ENCODE data around the gene NDOR1. TPM values are rescaled to one million over a fixed set of nuclear protein-coding genes. Genes with fewer than 3 reads are reported as not detected.

Gene NDOR1
- total and polyA plus RNA-seq, 2 of the 8 experiments (the other 6 are each of a cell fraction or from before 2014, with no cell fraction given) = 25.7 to 32.3 TPM

DNA sequence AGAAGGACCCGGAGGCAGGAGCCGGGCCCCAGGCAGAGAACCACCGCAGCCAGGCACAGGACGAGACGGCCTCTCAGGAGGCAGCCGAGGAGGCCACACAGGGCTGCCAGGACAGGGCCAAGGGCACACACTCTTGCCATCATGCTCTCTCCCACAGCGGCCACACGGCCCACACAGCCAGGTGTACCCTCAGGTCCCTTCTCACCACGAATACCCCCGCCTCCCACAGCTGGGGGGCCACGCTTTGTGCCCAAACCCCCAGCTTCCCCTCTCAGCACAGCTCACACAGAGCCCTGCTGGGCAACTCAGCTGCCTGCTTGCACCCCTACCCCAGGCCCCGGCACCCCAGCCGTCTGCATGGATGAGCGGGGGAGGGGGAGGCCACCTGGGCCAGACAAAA lies 11.7 kb upstream of the NDOR1 start (continued):
- TF ChIP-seq CBX5 (IDR thresholded peaks at IDR 0.05; ENCODE audit: low read depth, low read length) = no peak
- TF ChIP-seq SIX5 (IDR thresholded peaks at IDR 0.05; ENCODE audit: low read depth, low read length) = no peak
- no peak for TF ChIP-seq SUZ12 (IDR thresholded peaks at IDR 0.05; ENCODE audit: low read length)

Data from H1 (cell line).